ENCODE measurements around the gene TRDN.

DNA sequence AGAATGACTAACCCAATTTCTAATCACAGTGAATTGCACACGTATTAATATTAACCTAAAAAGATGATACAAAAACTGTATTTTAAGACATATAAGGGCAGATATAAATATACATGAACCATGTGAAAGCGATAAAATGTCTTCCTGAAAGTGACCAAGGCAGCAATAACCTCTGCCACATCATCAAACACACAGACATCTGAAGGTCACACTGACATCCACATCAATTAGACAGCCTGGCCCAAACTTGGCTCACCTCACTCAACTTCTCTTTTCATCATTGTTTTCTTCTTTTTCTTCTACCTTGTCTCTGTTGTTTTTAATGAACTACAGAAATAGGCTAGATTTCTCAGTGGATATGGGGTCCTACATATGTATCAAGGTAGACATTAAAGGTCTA lies 128.5 kb downstream of the TRDN start:
- TF ChIP-seq, protein P1, sequence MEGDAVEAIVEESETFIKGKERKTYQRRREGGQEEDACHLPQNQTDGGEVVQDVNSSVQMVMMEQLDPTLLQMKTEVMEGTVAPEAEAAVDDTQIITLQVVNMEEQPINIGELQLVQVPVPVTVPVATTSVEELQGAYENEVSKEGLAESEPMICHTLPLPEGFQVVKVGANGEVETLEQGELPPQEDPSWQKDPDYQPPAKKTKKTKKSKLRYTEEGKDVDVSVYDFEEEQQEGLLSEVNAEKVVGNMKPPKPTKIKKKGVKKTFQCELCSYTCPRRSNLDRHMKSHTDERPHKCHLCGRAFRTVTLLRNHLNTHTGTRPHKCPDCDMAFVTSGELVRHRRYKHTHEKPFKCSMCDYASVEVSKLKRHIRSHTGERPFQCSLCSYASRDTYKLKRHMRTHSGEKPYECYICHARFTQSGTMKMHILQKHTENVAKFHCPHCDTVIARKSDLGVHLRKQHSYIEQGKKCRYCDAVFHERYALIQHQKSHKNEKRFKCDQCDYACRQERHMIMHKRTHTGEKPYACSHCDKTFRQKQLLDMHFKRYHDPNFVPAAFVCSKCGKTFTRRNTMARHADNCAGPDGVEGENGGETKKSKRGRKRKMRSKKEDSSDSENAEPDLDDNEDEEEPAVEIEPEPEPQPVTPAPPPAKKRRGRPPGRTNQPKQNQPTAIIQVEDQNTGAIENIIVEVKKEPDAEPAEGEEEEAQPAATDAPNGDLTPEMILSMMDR (IDR thresholded peaks at IDR 0.05): no peak
- TF ChIP-seq POLR2A (IDR thresholded peaks at IDR 0.05): no peak
